Measurements from ENCODE around the gene NR2F1. TPM values are rescaled to one million over a fixed set of nuclear protein-coding genes. Genes with fewer than 3 reads are reported as not detected.
A peak's percentile ranks its signal among the peaks of the same experiment; 100 is the strongest.

The NR2F1 gene
- total RNA-seq, 1 donor from 2014 or later, result 42.6 TPM

DNA sequence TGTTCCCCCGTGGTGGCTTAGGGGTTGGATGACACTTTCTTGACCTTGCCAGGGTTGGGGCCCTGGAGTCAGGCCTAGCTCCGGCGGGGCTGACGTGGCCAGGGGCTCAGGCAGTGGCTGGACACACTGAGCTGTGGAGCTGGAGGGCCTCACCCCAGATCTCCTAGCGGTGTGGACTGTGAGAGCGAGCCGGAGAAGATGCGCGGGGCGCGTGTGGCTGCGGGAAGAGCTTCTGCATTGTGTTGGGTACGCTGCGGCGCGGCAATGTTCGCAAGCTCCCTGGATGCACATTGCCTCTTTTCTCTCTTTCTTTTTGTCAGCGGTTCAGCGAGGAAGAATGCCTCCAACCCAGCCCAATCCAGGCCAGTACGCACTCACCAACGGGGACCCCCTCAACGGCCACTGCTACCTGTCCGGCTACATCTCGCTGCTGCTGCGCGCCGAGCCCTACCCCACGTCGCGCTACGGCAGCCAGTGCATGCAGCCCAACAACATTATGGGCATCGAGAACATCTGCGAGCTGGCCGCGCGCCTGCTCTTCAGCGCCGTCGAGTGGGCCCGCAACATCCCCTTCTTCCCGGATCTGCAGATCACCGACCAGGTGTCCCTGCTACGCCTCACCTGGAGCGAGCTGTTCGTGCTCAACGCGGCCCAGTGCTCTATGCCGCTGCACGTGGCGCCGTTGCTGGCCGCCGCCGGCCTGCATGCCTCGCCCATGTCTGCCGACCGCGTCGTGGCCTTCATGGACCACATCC is 4.8 kb downstream of the NR2F1 start:
- Histone ChIP-seq H3K36me3 (no peaks in the 10 kb centered on the region), H3K27ac (peak overlapping the region; percentile 65), H3K4me1 (peaks cover 14% of the 10 kb centered on the region), H3K9me3 (no peaks in the 10 kb centered on the region), H3K27me3 (ENCODE audit: low read depth) (peaks cover 49% of the 10 kb centered on the region), H3K4me3 (peak overlapping the region; percentile 59)
- ATAC-seq (peak in 1 of 2 donors; percentile 14), DNase-seq (no peak)
- TF ChIP-seq, protein P1, sequence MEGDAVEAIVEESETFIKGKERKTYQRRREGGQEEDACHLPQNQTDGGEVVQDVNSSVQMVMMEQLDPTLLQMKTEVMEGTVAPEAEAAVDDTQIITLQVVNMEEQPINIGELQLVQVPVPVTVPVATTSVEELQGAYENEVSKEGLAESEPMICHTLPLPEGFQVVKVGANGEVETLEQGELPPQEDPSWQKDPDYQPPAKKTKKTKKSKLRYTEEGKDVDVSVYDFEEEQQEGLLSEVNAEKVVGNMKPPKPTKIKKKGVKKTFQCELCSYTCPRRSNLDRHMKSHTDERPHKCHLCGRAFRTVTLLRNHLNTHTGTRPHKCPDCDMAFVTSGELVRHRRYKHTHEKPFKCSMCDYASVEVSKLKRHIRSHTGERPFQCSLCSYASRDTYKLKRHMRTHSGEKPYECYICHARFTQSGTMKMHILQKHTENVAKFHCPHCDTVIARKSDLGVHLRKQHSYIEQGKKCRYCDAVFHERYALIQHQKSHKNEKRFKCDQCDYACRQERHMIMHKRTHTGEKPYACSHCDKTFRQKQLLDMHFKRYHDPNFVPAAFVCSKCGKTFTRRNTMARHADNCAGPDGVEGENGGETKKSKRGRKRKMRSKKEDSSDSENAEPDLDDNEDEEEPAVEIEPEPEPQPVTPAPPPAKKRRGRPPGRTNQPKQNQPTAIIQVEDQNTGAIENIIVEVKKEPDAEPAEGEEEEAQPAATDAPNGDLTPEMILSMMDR (IDR thresholded peaks at IDR 0.05), result no peak
- intact Hi-C loops (cut with DNase I), result loop anchor here (10.0 kb wide), 1 partner anchor 327 kb away; no protein-coding TSS in a partner anchor

DNA sequence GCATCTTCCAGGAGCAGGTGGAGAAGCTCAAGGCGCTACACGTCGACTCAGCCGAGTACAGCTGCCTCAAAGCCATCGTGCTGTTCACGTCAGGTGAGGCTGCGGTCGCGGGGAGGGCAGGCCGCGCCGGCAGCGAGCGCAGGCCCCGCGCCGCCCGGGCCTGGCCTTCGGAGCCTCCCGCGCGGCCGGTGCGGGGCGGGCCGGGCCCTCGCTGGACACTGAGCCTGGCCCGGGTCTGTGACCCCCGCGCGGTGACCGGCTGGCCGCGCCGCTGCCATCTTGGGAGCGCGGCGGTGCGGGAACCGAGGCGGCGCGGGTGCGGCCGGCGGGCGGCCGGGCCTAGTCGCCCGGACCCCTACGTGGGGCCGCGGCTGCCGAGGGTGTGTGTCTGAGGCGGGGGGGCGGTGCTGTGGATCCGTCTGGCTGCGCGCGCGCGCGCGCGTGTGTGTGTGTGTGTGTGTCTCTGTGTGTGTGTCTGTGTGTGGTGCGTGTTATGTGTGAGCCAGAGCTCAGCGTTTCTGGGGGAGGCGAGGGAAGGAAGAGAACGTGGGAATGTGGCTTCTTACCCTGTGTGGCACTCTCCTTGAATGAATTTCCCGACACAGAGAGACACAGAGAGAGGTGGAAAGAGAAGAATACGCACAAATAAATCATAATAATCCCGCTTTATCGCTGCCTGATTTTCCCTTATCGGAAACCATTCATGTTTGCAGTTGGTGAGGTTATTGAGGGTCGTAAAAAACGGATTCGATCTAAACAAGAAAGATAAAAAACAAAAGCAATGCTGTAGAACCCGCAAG is 5.5 kb downstream of the NR2F1 start:
- ATAC-seq (no peak), DNase-seq (no peak)
- H3K4me3 ChIP-seq, result peak overlapping the region; percentile 59
- peaks cover 6% of the 10 kb centered on the region for H3K4me1 ChIP-seq
- H3K36me3 ChIP-seq, result no peaks in the 10 kb centered on the region
- peak overlapping the region; percentile 65 for H3K27ac ChIP-seq
- intact Hi-C loops (cut with DNase I), result loop anchor here (10.0 kb wide), 1 partner anchor 326 kb away; no protein-coding TSS in a partner anchor
- TF ChIP-seq, protein P1 (IDR thresholded peaks at IDR 0.05), result no peak
- H3K27me3 ChIP-seq (ENCODE audit: low read depth), result peaks cover 51% of the 10 kb centered on the region
- no peaks in the 10 kb centered on the region for H3K9me3 ChIP-seq

DNA sequence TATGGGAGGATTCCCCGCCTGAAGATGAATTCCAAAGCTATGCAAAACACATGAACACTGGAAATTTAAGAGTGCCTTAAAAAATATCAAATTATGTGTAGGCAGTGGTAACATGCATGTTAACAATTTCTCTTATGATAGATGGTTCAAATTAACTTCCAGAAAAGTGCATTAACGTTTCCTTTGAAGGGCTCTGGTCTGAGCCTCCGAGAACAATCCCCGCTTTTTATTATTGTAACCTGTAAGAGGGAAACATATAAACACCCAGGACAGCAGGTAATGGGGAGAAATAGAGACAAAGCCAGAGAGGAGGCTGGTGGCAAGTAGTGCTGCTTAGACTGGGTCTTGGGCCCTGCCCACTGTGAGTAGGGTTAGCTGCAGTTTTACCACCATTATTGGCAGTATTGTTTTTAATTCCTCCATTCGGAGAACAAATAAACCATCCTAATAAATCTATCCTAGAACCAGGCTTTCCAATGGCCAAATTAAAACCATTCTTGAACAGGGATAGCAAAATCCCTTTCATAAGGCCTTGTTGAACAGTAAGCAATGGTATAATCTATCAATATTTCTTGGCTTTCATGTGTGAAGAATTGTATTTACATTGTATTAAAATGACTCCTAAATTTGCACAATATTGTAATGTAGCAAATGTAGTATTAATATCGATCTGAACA is 6.3 kb downstream of the NR2F1 start:
- H3K4me1 ChIP-seq, result peaks cover 4% of the 10 kb centered on the region
- TF ChIP-seq, protein P1 (IDR thresholded peaks at IDR 0.05), result no peak
- peak overlapping the region; percentile 27 for H3K4me3 ChIP-seq
- no peaks in the 10 kb centered on the region for H3K9me3 ChIP-seq
- intact Hi-C loops (cut with DNase I), result loop anchor here (10.0 kb wide), 1 partner anchor 326 kb away; no protein-coding TSS in a partner anchor
- no peak for ATAC-seq
- DNase-seq, result no peak
- peaks cover 55% of the 10 kb centered on the region for H3K27me3 ChIP-seq (ENCODE audit: low read depth)
- H3K36me3 ChIP-seq, result no peaks in the 10 kb centered on the region
- no peak overlapping the region for H3K27ac ChIP-seq

DNA sequence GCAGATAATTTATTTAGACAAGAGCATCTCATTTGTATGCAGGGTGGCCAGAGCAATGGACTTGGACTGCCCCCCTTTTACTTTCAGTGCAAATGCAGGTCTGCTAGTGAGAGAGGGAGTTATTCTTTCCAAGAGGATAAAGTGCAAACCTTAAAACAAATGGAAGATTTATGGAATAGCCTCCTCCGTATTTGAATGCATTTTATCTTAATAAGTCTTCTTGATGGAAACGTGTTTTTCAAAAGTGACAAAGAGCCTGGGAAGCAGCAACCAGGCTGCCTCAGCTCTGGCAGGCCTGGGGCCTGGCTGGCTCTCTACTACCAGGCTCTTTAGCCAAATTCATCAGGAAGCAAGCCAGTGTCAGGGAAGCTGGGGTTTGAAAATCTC is 6.8 kb downstream of the NR2F1 start:
- H3K4me1 ChIP-seq, result peaks cover 4% of the 10 kb centered on the region
- peak overlapping the region; percentile 27 for H3K4me3 ChIP-seq
- peak overlapping the region; percentile 13 for H3K27ac ChIP-seq
- peaks cover 60% of the 10 kb centered on the region for H3K27me3 ChIP-seq (ENCODE audit: low read depth)
- DNase-seq (no peak), ATAC-seq (no peak)
- intact Hi-C loops (cut with DNase I), result loop anchor here (10.0 kb wide), 1 partner anchor 325 kb away; no protein-coding TSS in a partner anchor
- no peaks in the 10 kb centered on the region for H3K36me3 ChIP-seq
- H3K9me3 ChIP-seq, result no peaks in the 10 kb centered on the region
- TF ChIP-seq, protein P1 (IDR thresholded peaks at IDR 0.05), result no peak

DNA sequence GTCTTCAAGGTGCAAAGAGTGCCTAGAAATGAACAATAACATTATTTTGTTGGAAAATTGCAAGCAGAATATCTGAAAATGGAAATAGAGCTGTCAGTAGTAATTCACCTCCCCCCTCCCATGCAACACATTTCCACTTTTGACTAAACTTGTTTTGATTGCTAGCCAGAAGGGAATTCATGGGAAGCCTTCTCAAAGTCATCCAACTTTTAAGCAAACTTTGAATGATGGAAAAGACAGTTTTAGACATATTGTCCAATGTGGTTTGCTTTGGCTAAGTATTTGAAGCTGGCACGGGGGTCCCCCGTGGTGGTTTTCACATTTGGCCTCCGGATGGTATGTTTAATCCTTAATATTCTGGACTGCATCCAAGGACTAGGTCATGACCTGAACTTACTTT is 7.5 kb downstream of the NR2F1 start:
- ATAC-seq (no peak), DNase-seq (no peak)
- Histone ChIP-seq H3K36me3 (no peaks in the 10 kb centered on the region), H3K27me3 (ENCODE audit: low read depth) (peaks cover 62% of the 10 kb centered on the region), H3K9me3 (no peaks in the 10 kb centered on the region), H3K4me3 (peak overlapping the region; percentile 27), H3K4me1 (no peaks in the 10 kb centered on the region), H3K27ac (no peak overlapping the region)
- intact Hi-C loops (cut with DNase I), result no loop called here
- TF ChIP-seq, protein P1 (IDR thresholded peaks at IDR 0.05), result no peak
